Suprapubic skin (tissue), 4 donors: ENCODE data around the gene PDE3A.

Experiments
- EP300 ChIP-seq: sonication (generic); formaldehyde crosslinking; IDR thresholded peaks from one replicate; pipeline ENCODE4 v1.6.1; 2017; ENCODE audit warnings: antibody characterized with exemption
- POLR2A ChIP-seq, 2 donors: fragments of 450-650 bp; IDR thresholded peaks; one replicate each; pipeline ENCODE4 v1.6.1; 2017; ENCODE audit warnings: antibody characterized with exemption in 2 of 2, mild to moderate bottlenecking in 2 of 2, moderate library complexity in 2 of 2
- POLR2AphosphoS5 ChIP-seq, 3 donors: sonication (generic); formaldehyde crosslinking; IDR thresholded peaks; one replicate each; pipeline ENCODE4 v1.6.1; 2017; ENCODE audit warnings: antibody characterized with exemption in 3 of 3
- TF ChIP-seq, protein P1 (sequence below), 2 donors: fragments of 200-600 bp in 1 of 2; fragments of 450-650 bp in 1 of 2; sonication (generic) in 1 of 2; IDR thresholded peaks; one replicate each; pipeline ENCODE4 v1.5.1; 2016 to 2019; ENCODE audit warnings: antibody characterized with exemption in 2 of 2, mild to moderate bottlenecking in 1 of 2, moderate library complexity in 1 of 2

DNA sequence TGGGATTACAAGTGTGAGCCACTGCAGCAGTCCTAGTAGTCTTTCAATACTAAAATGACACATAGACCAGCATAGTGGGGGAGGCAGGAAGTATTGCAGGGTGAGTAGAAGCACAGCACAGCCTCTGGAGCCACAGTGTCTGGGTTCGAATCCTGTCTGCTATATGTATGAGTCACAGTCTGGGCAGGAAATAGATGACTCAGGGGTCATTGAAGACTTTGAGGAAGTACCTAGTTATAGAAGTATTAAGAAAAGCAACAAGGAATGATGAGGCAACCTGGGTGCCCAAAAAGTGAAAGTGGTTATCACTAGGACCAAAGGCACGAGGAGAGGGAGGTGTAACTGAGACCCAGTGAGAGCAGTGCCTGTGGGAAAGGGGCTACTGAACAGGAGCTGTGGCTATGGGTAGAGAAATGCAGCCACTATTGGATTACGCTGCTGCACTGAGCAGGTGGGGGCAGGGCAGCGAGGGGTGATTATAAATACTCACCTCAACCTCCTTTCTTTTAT, 124.0 kb downstream of the PDE3A start:
- TF ChIP-seq POLR2AphosphoS5 (IDR thresholded peaks at IDR 0.05) (no peak), POLR2A (IDR thresholded peaks at IDR 0.05) (no peak), EP300 (no peak)
- TF ChIP-seq, protein P1, sequence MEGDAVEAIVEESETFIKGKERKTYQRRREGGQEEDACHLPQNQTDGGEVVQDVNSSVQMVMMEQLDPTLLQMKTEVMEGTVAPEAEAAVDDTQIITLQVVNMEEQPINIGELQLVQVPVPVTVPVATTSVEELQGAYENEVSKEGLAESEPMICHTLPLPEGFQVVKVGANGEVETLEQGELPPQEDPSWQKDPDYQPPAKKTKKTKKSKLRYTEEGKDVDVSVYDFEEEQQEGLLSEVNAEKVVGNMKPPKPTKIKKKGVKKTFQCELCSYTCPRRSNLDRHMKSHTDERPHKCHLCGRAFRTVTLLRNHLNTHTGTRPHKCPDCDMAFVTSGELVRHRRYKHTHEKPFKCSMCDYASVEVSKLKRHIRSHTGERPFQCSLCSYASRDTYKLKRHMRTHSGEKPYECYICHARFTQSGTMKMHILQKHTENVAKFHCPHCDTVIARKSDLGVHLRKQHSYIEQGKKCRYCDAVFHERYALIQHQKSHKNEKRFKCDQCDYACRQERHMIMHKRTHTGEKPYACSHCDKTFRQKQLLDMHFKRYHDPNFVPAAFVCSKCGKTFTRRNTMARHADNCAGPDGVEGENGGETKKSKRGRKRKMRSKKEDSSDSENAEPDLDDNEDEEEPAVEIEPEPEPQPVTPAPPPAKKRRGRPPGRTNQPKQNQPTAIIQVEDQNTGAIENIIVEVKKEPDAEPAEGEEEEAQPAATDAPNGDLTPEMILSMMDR (IDR thresholded peaks at IDR 0.05) = no peak
